ENCODE results near the gene TMEM30B.
"Not testable (repeated sequence)": the region's sequence is repeated elsewhere in the genome, so short reads cannot be mapped to it uniquely, and the experiment has no call there.

TMEM30B gene

DNA sequence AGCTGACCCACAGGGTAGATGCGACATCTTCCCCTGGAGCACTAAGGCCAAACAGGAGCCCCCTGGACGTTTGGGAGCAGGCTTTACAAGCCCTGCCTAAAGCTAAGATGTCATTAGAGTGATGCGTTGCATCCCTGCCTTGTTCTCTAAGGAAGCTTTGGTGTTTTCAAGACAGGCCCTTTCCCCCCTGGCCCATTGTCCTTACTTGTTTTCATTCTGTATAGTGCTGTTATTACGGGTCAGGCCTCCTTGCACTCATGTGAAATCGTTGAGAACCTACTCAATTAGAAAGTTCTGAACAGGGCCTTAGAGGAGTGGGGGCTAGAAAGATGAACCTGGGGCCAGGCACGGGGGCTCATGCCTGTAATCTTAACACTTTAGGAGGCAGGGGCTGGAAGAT is 38.6 kb upstream of the TMEM30B start:
- TF ChIP-seq, protein P1, sequence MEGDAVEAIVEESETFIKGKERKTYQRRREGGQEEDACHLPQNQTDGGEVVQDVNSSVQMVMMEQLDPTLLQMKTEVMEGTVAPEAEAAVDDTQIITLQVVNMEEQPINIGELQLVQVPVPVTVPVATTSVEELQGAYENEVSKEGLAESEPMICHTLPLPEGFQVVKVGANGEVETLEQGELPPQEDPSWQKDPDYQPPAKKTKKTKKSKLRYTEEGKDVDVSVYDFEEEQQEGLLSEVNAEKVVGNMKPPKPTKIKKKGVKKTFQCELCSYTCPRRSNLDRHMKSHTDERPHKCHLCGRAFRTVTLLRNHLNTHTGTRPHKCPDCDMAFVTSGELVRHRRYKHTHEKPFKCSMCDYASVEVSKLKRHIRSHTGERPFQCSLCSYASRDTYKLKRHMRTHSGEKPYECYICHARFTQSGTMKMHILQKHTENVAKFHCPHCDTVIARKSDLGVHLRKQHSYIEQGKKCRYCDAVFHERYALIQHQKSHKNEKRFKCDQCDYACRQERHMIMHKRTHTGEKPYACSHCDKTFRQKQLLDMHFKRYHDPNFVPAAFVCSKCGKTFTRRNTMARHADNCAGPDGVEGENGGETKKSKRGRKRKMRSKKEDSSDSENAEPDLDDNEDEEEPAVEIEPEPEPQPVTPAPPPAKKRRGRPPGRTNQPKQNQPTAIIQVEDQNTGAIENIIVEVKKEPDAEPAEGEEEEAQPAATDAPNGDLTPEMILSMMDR (IDR thresholded peaks at IDR 0.05; ENCODE audit: extremely low read depth, insufficient read depth, missing control alignments): no peak
- in situ Hi-C loops (cut with MboI; ENCODE audit: low pct_unique_long_range_greater_than_20kb, low sequenced_read_pairs, unreplicated experiment): no loop called here
- no peak for DNase-seq (ENCODE audit: low spot score)

DNA sequence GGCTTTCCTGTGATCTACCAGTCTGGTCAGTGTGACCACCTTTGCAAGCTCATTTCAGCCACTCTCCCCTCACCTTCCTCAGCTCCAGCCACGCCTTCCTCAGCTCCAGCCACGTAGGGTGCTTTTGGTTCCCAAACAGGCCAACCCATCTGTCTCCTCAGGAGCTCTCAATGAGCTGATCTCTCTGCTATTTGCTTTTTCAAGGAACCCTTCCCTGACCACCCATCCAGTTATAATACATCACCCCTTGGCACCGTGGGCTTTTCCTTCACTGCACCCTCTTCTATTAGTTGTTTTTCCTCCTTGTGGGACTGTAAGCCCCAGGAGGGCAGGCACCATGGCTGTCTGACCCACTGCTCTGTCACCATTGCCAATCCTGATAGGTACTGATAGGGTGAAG is 37.9 kb upstream of the TMEM30B start:
- TF ChIP-seq, protein P1 (IDR thresholded peaks at IDR 0.05; ENCODE audit: extremely low read depth, insufficient read depth, missing control alignments): no peak
- no peak for DNase-seq (ENCODE audit: low spot score)
- in situ Hi-C loops (cut with MboI; ENCODE audit: low pct_unique_long_range_greater_than_20kb, low sequenced_read_pairs, unreplicated experiment): no loop called here

DNA sequence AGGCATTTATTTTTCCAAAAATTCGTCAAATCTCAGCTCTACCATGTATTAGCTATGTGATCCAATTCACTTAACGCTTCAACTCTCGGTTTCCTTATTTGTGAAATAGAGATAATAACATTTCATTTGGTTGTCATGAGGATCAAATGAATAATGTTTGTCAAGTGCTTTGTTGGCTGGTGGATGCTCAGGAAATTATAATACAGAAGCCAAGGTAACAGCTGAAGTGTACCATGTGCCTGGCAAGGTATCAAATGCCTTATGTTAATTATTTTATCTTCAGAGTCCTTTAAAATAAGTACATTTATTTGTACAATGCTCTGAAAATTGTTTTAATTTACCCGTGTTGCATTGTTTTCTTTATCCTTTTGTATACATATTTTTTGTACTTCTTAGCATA is 34.2 kb upstream of the TMEM30B start:
- DNase-seq (ENCODE audit: low spot score): no peak
- in situ Hi-C loops (cut with MboI; ENCODE audit: low pct_unique_long_range_greater_than_20kb, low sequenced_read_pairs, unreplicated experiment): no loop called here
- TF ChIP-seq, protein P1 (IDR thresholded peaks at IDR 0.05; ENCODE audit: extremely low read depth, insufficient read depth, missing control alignments): no peak

DNA sequence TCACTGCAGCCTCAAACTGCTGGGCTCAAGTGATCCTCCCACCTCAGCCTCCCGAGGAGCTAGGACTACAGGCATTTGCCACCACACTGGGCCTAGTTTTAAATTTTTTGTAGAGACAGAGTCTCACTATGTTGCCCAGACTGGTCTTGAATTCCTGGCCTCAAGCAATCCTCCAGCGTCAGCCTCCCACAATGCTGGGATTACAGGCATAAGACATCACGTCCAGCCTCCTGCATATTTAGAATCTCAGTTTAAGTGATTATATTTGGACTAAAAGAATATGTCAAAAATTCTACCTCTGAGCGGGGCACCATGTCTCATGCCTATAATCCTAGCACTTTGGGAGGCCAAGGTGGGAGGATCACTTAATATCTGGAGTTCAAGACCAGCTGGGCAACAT is 27.6 kb upstream of the TMEM30B start:
- in situ Hi-C loops (cut with MboI; ENCODE audit: low pct_unique_long_range_greater_than_20kb, low sequenced_read_pairs, unreplicated experiment); DNase-seq (ENCODE audit: low spot score): not testable (repeated sequence)

DNA sequence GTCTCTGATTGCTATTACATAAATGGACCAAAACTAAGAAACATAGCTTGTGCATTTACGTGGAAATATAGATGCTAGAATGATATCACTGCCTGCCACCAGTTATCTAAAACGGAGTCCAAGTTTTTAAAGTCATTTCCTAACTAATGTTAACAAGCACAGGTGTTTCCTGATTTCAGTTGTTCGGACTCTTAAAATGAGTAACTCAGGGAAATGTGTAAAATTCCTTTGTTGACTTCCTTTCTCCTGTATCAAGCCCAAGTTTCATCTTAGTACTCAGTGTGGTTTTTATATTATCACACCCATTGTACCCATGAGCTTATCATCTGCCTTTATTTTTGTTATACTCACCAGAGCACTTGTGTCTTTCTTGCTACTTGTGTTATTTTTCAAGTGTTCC is 27.1 kb upstream of the TMEM30B start:
- DNase-seq (ENCODE audit: low spot score): no peak
- TF ChIP-seq, protein P1 (IDR thresholded peaks at IDR 0.05; ENCODE audit: extremely low read depth, insufficient read depth, missing control alignments): no peak
- in situ Hi-C loops (cut with MboI; ENCODE audit: low pct_unique_long_range_greater_than_20kb, low sequenced_read_pairs, unreplicated experiment): no loop called here

DNA sequence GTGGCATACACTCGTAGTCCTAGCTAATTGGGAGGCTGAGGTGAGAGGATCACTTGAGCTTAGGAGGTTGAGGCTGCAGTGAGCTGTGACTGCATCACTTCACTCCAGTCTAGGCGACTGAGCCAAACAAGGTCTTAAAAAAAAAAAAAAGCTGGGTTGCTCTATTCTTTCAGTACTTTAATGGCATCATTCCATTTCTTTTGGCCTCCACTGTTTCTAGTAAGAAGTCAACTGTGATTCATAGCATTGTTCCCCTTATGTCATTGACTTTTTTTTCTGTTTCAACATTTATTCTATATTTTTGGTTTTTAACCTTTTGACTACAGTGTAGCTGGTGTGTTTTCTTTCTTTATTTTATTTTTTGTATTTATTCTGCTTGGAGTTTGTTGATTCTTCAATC is 23.6 kb upstream of the TMEM30B start:
- DNase-seq (ENCODE audit: low spot score): no peak
- TF ChIP-seq, protein P1 (IDR thresholded peaks at IDR 0.05; ENCODE audit: extremely low read depth, insufficient read depth, missing control alignments): no peak
- in situ Hi-C loops (cut with MboI; ENCODE audit: low pct_unique_long_range_greater_than_20kb, low sequenced_read_pairs, unreplicated experiment): no loop called here

DNA sequence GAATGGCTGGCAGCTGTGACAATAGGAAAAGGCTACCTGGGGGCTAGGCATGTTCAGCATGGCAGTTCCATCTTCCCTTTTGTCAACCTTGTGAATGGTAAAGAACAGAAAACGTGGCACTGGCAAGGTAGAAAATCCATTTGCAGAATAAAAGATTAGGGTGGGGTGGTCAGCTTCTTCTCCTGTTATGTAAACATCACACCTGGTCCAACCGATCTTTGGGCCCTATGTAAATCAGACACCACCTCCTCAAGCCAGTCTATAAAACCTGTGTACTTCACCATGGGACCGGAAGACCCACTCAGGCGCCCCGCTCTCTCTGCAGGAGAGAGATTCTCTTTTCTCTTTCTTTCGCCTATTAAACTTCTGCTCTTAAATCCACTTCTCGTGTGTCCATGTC is 19.6 kb upstream of the TMEM30B start:
- TF ChIP-seq, protein P1 (IDR thresholded peaks at IDR 0.05; ENCODE audit: extremely low read depth, insufficient read depth, missing control alignments): no peak
- DNase-seq (ENCODE audit: low spot score): no peak
- in situ Hi-C loops (cut with MboI; ENCODE audit: low pct_unique_long_range_greater_than_20kb, low sequenced_read_pairs, unreplicated experiment): no loop called here
